HepG2 (cell line): Measurements from ENCODE around the gene MAPK13. TPM values are rescaled to one million over a fixed set of nuclear protein-coding genes. Genes with fewer than 3 reads are reported as not detected.

Experiments
- ARID5B ChIP-seq: IDR thresholded peaks from 2 replicates; pipeline ENCODE4 v1.4.0; 2020; ENCODE audit warnings: mild to moderate bottlenecking, missing genetic modification reagents
- CREB3 ChIP-seq: sonication (generic); formaldehyde crosslinking; IDR thresholded peaks from 2 replicates; pipeline ENCODE4 v1.5.0; 2020; ENCODE audit warnings: missing genetic modification reagents
- NR2F6 ChIP-seq, 2 experiments: IDR thresholded peaks; 2 replicates each; pipeline ENCODE4 v1.6.1; 2016; ENCODE audit warnings: antibody characterized with exemption in 1 of 2, mild to moderate bottlenecking in 1 of 2
- PHB2 ChIP-seq: fragments of 450-650 bp; IDR thresholded peaks from 2 replicates; pipeline ENCODE4 v1.6.1; 2018; ENCODE audit not compliant: partially characterized antibody
- RBFOX2 ChIP-seq: fragments of 200-400 bp; formaldehyde crosslinking; IDR thresholded peaks from 2 replicates; pipeline ENCODE4 v1.6.1; 2017; ENCODE audit warnings: low read depth, mild to moderate bottlenecking, low read length
- RELA ChIP-seq: sonication (generic); formaldehyde crosslinking; IDR thresholded peaks from 2 replicates; pipeline ENCODE4 v1.4.0; 2020; ENCODE audit warnings: missing genetic modification reagents
- SAFB2 ChIP-seq: sonication (generic); formaldehyde crosslinking; IDR thresholded peaks from 2 replicates; pipeline ENCODE4 v1.5.1; 2020; ENCODE audit warnings: missing genetic modification reagents, low read depth, mild to moderate bottlenecking, borderline replicate concordance
- SNRNP70 ChIP-seq: fragments of 200-400 bp; formaldehyde crosslinking; IDR thresholded peaks from 2 replicates; pipeline ENCODE4 v1.6.1; 2017; ENCODE audit warnings: mild to moderate bottlenecking, low read depth, low read length, moderate library complexity
- TCF7 ChIP-seq: sonication (generic); IDR thresholded peaks from 2 replicates; pipeline ENCODE4 v1.6.1; 2016; ENCODE audit warnings: antibody characterized with exemption, low read depth
- ZNF10 ChIP-seq: sonication (generic); formaldehyde crosslinking; IDR thresholded peaks from 2 replicates; pipeline ENCODE4 v1.4.0; 2020; ENCODE audit warnings: mild to moderate bottlenecking, low read depth, missing genetic modification reagents, borderline replicate concordance
- ZNF678 ChIP-seq: sonication (generic); formaldehyde crosslinking; IDR thresholded peaks from 2 replicates; pipeline ENCODE4 v1.4.0; 2020; ENCODE audit warnings: mild to moderate bottlenecking, missing genetic modification reagents
- ZNF776 ChIP-seq: sonication (generic); formaldehyde crosslinking; IDR thresholded peaks from 2 replicates; pipeline ENCODE4 v1.4.0; 2020; ENCODE audit warnings: mild to moderate bottlenecking, missing genetic modification reagents
- polyA plus RNA-seq, 8 experiments: library from polyadenylated mRNA; depleted of rRNA in 3 of 8; stranded (reverse) in 7 of 8; unstranded in 1 of 8; fragments of >200 nt; fragmentation: Illumina TruSeq in 4 of 8; extraction: Trizol in 4 of 8; gene quantifications; 2 replicates each; pipeline versions ENCODE4 v1.2.1 to v1.2.3, GENCODE V29; 2011 to 2016; ENCODE audit warnings: low read depth in 4 of 8, missing spikeins in 1 of 8, mixed read lengths in 1 of 8; ENCODE audit not compliant: insufficient read depth in 1 of 8
- total RNA-seq, 5 experiments: library from RNA; depleted of rRNA; stranded (reverse); fragments of >200 nt; fragmentation: Illumina TruSeq; extraction: Trizol; gene quantifications; 2 replicates each; pipeline ENCODE4 v1.2.3, GENCODE V29; 2016; ENCODE audit warnings: low read depth in 1 of 5
- TF ChIP-seq, protein P1 (sequence below): sonication (generic); formaldehyde crosslinking; IDR thresholded peaks from 2 replicates; pipeline ENCODE4 v1.4.0; 2020; ENCODE audit warnings: missing genetic modification reagents, borderline replicate concordance
- TF ChIP-seq, protein P2 (sequence below): sonication (generic); formaldehyde crosslinking; IDR thresholded peaks from 2 replicates; pipeline ENCODE4 v1.5.0; 2020; ENCODE audit warnings: mild to moderate bottlenecking, missing genetic modification reagents, borderline replicate concordance
- TF ChIP-seq, protein P3 (sequence below): sonication (generic); formaldehyde crosslinking; IDR thresholded peaks from 2 replicates; pipeline ENCODE4 v1.4.0; 2020; ENCODE audit warnings: missing genetic modification reagents, borderline replicate concordance

MAPK13 gene
- total and polyA plus RNA-seq, 2 of the 13 experiments (the other 11 are each of a cell fraction or from before 2014, with no cell fraction given) = 12.7 to 43.4 TPM

GRCh38 chr6:36129941-36130666, at the start of gene MAPK13 (continued):
- TF ChIP-seq RBFOX2 (peak; percentile 74), NR2F6 (IDR thresholded peaks at IDR 0.05) (no peak), NR2F6 (CRISPR knock-in tag; IDR thresholded peaks at IDR 0.05) (no peak), ZNF678 (CRISPR knock-in tag) (no peak), ZNF776 (CRISPR knock-in tag) (peak; percentile 78; the same call in 1 of the 2 replicates), RELA (CRISPR knock-in tag) (no peak), TCF7 (no peak), ARID5B (CRISPR knock-in tag) (no peak), PHB2 (no peak), SAFB2 (CRISPR knock-in tag) (no peak), CREB3 (no peak), ZNF10 (CRISPR knock-in tag) (no peak), SNRNP70 (no peak)
- TF ChIP-seq, protein P1, sequence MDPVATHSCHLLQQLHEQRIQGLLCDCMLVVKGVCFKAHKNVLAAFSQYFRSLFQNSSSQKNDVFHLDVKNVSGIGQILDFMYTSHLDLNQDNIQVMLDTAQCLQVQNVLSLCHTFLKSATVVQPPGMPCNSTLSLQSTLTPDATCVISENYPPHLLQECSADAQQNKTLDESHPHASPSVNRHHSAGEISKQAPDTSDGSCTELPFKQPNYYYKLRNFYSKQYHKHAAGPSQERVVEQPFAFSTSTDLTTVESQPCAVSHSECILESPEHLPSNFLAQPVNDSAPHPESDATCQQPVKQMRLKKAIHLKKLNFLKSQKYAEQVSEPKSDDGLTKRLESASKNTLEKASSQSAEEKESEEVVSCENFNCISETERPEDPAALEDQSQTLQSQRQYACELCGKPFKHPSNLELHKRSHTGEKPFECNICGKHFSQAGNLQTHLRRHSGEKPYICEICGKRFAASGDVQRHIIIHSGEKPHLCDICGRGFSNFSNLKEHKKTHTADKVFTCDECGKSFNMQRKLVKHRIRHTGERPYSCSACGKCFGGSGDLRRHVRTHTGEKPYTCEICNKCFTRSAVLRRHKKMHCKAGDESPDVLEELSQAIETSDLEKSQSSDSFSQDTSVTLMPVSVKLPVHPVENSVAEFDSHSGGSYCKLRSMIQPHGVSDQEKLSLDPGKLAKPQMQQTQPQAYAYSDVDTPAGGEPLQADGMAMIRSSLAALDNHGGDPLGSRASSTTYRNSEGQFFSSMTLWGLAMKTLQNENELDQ (CRISPR knock-in tag) = no peak
- TF ChIP-seq, protein P2, sequence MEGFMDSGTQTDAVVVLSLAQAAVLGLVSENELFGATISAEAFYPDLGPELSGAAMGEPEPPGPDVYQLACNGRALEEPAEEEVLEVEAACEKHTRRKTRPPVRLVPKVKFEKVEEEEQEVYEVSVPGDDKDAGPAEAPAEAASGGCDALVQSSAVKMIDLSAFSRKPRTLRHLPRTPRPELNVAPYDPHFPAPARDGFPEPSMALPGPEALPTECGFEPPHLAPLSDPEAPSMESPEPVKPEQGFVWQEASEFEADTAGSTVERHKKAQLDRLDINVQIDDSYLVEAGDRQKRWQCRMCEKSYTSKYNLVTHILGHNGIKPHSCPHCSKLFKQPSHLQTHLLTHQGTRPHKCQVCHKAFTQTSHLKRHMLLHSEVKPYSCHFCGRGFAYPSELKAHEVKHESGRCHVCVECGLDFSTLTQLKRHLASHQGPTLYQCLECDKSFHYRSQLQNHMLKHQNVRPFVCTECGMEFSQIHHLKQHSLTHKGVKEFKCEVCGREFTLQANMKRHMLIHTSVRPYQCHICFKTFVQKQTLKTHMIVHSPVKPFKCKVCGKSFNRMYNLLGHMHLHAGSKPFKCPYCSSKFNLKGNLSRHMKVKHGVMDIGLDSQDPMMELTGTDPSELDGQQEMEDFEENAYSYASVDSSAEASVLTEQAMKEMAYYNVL (CRISPR knock-in tag) = peak; percentile 54; the same call in 1 of the 2 replicates
- TF ChIP-seq, protein P3, sequence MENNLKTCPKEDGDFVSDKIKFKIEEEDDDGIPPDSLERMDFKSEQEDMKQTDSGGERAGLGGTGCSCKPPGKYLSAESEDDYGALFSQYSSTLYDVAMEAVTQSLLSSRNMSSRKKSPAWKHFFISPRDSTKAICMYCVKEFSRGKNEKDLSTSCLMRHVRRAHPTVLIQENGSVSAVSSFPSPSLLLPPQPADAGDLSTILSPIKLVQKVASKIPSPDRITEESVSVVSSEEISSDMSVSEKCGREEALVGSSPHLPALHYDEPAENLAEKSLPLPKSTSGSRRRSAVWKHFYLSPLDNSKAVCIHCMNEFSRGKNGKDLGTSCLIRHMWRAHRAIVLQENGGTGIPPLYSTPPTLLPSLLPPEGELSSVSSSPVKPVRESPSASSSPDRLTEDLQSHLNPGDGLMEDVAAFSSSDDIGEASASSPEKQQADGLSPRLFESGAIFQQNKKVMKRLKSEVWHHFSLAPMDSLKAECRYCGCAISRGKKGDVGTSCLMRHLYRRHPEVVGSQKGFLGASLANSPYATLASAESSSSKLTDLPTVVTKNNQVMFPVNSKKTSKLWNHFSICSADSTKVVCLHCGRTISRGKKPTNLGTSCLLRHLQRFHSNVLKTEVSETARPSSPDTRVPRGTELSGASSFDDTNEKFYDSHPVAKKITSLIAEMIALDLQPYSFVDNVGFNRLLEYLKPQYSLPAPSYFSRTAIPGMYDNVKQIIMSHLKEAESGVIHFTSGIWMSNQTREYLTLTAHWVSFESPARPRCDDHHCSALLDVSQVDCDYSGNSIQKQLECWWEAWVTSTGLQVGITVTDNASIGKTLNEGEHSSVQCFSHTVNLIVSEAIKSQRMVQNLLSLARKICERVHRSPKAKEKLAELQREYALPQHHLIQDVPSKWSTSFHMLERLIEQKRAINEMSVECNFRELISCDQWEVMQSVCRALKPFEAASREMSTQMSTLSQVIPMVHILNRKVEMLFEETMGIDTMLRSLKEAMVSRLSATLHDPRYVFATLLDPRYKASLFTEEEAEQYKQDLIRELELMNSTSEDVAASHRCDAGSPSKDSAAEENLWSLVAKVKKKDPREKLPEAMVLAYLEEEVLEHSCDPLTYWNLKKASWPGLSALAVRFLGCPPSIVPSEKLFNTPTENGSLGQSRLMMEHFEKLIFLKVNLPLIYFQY (CRISPR knock-in tag) = no peak
